HG03095 (cell line): Measurements from ENCODE around the gene GBP7.

Experiments used
- ATAC-seq: cut with Tn5 transposase; IDR thresholded peaks from one replicate; pipeline ENCODE4 v1.9.1; 2021; ENCODE audit warnings: moderate library complexity; ENCODE audit not compliant: unreplicated experiment

GBP7 gene

DNA sequence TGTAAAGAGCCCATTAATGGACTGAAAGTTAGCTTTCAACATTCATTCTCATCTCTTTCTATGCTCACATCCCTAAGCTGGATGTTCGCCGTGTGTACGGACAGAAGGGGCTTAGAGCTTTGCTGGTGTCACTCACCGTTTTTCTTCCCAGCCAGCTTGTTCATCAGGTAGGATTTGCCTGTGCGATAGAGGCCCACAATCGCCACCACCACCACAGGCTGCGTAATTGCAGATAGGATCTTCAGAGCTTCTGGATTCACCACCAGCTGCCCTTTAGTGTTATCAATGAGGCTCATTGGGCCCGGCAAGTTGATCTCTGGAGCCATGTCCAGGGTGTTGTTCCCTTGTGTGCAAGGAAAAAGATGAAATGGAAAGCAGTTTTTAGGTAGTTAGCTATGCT, 54.2 kb downstream of the GBP7 start:
- ATAC-seq, result no peak

GRCh38 chr1:89114662-89115061, 61.1 kb downstream of the GBP7 start:
- ATAC-seq, result no peak

DNA sequence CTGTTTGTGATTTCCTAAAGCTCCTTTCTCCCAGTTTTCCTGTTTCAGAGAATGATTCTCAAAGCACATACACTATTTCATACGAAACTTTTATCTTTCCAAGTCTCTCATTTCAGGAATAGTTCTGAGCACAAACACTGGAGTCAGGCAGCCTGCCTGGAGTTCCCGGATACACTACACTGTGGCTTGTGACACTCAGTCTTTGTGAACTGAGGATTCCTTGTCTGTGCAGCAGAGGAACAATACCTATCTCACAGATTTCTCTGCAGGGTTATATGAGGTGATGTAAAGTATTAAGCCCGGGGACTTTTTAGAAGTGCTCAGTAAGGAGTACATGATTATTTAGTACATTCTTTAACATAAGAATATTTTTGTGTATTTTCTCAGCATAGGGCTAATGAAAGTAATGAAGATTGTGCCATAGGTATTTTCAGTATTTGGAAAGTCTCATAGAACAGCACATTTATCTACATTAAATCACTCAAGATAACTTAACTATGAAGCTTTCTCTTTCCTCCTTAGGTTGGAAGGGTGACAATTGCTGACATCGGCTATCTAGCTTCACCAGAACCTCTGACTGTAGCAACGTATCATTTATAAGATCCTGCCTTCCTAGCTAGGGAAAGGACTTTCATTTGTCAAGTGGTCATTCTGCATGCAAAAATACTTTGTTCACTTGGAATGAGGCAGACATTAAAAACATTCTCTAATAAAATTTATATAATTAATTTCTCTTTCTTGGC, 62.8 kb downstream of the GBP7 start:
- no peak for ATAC-seq

DNA sequence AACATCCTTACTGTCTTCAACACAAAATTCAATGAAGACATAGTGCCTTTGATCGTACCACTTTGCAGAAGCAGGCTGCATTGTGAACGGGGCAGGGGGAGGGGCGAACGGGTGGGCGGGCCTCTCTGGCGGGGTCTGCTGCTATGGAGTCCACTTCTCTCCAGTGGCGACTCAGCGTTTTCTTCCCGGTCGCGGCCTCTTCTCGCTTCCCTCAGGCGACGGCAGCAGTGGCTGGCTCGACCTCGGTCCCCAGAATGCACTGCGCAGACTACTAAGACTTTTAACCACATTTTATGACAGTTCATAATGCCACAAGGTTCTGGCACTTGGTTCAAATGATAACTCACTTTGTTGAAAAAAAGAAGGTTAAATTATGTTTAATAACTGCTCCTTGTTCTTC, 71.1 kb downstream of the GBP7 start:
- ATAC-seq, result no peak

DNA sequence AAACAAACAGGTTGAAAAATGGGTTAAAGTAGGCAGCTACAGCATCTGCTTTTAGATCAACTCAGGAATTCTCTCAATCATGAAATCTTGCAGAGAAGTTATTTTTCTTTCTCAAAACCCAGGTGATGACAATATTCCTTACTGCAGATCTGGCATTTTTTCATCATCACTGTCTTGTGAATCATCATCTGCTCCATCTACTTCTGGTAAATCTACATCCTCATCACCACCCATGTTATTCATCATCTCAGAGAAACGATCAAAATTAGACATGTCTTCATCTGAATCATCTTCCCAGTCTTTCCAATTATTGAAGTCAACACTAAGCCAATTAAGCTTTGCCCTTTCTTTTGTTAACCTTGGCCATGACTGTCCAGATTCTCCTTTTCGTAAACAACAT, 71.7 kb downstream of the GBP7 start:
- no peak for ATAC-seq

DNA sequence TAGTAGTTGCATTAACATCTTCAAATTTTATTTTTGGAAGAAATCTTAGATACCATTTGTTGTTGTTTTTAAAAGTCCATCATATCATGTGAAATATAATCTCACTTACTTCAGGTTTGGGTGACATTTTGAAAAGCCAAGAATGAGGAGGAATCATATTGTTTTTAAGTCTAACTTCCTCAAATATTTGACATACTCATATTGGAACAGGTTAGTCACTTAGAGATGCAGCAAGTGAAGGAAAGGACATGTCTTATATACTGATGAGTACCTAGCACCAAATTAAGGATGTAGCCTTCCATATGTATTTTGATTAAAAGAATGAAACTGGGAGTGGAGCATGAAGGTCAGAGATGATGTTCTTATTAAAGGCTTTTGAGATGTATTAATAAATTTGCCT, 73.8 kb downstream of the GBP7 start:
- no peak for ATAC-seq

- ATAC-seq, result no peak
Observed at GRCh38 chr1:89100412-89100811, 75.4 kb downstream of the GBP7 start.

GRCh38 chr1:89098857-89099256, 76.9 kb downstream of the GBP7 start:
- ATAC-seq, result no peak

DNA sequence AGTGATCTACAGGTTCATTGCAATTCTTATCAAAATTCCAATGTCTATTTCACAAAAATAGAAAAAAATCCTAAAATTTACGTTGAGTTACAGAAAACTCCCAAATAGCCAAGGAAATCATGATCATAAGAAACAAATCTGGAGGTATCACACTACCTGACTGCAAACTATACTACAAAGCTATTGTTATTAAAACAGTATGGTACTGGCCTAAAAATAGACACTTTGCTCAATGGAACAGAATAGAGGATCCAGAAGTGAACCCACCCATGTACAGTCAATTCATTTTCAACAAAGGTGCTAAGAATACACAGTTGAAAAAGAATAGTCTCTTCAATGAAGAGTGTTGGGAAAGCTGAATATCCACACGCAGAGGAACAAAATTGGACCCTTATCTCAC, 80.1 kb downstream of the GBP7 start:
- ATAC-seq, result no peak

DNA sequence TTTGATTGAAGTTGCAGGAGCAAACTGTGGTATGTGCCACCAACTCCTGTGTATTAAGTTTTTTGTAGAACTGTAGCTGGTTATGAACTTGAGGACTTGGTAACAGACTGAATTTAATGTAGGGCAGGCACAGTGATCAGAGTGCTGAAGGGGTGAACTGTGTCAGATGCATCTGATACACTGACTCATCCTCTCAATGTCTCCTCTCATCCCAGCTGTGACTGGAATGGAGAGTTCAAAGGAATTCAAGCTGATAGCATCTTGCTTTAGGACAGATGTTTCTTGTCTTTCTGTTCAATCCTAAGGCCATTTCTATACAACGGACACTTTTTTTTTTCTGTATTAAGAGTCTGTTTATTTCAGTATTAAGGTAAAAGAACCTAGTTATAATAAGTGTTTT, 85.8 kb downstream of the GBP7 start:
- no peak for ATAC-seq

DNA sequence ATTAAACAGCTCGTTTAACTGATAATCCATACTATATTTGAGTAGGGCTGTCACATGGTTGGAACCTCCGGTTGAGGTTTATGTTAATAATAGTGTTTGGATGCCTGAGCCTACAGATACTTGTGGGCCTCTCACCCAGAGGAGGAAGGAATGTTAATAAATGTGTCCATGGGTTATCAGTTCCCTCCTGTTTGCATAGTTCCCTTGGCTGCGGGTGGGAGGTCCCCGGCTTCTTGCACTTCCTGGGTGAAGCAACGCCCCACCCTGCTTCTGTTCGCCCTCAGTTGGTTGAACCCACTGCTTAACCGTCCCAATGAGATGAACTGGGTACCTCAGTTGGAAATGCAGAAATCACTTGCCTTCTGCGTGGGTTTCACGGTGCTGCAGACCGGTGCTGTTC, 87.2 kb downstream of the GBP7 start:
- no peak for ATAC-seq

DNA sequence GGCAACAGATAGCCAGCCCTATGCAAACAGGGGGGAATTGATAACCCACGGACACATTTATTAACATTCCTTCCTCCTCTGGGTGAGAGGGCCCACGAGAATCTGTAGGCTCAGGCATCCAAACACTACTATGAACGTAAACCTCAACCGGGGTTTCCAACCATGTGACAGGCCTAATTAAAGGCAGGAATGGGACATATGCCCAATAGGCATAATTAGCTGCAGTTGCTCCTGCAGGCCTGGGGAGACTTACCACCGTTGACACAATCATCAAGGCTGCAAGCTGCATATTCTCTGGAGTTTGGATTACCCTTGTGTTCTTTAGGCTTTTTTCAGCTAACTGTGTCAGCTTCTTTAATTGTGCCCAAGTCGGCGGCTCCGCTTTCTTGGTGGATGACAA, 88.6 kb downstream of the GBP7 start:
- ATAC-seq, result no peak

DNA sequence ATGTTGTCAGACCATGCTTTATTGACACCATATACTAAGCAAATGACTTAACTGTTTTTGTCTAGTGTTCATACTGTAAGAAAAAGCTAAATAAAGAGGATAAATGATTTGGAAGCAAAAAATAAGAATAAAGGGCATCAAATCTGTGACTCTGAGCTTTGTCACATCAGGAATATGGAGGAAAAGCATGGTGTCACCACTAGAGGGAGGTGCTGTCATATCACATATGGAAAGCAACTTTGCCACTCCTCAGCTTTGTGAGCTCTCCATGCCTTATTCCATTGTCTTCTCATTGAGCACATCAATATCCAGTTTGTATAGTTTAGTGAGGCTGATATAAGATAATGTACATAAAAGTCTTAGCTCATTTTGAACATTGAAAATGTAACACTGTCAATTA, 90.0 kb downstream of the GBP7 start:
- ATAC-seq, result no peak
